Heart left ventricle (tissue), 16 donors: ENCODE data around the gene GPR176. TPM values are rescaled to one million over a fixed set of nuclear protein-coding genes. Genes with fewer than 3 reads are reported as not detected.

Experiments used
- ATAC-seq, 4 donors: fragments of 200-7000 bp; cut with Tn5 transposase; one replicate each; pipeline ENCODE4 v1.9.1; 2020 to 2022; ENCODE audit warnings: moderate library complexity in 4 of 4, mild to moderate bottlenecking in 3 of 4, moderate number of reproducible peaks in 1 of 4
- DNase-seq, 5 donors: peaks; one replicate each; pipeline ENCODE4 v3.0.0-alpha.2; 2020
- H3K27ac ChIP-seq, 12 donors: fragments of 200-600 bp; sonication (generic) in 4 of 12; one replicate each; pipeline versions ENCODE4 v1.5.0 to v1.8.0; 2016 to 2022; ENCODE audit warnings: mild to moderate bottlenecking in 2 of 12
- H3K27me3 ChIP-seq, 9 donors: fragments of 200-600 bp; sonication (generic) in 2 of 9; one replicate each; pipeline versions ENCODE4 v1.5.1 to v1.8.0; 2016 to 2022; ENCODE audit warnings: mild to moderate bottlenecking in 3 of 9
- H3K36me3 ChIP-seq, 9 donors: fragments of 200-600 bp; sonication (generic) in 2 of 9; one replicate each; pipeline versions ENCODE4 v1.5.0 to v1.8.0; 2018 to 2022; ENCODE audit warnings: mild to moderate bottlenecking in 2 of 9
- H3K4me1 ChIP-seq, 12 donors: fragments of 200-600 bp; sonication (generic) in 4 of 12; one replicate each; pipeline versions ENCODE4 v1.5.0 to v1.8.0; 2016 to 2022; ENCODE audit warnings: mild to moderate bottlenecking in 3 of 12
- H3K4me3 ChIP-seq, 12 donors: fragments of 200-600 bp; sonication (generic) in 4 of 12; one replicate each; pipeline versions ENCODE4 v1.5.0 to v1.8.0; 2017 to 2022; ENCODE audit warnings: mild to moderate bottlenecking in 9 of 12, moderate library complexity in 4 of 12
- H3K9me3 ChIP-seq, 12 donors: fragments of 200-600 bp; sonication (generic) in 4 of 12; one replicate each; pipeline versions ENCODE4 v1.5.0 to v1.8.0; 2016 to 2022; ENCODE audit warnings: mild to moderate bottlenecking in 1 of 12
- CTCF ChIP-seq, 12 donors: fragments of 200-600 bp; sonication (generic) in 4 of 12; IDR thresholded peaks; one replicate each; pipeline versions ENCODE4 v1.5.0 to v1.8.0; 2018 to 2022; ENCODE audit warnings: antibody characterized with exemption in 12 of 12, mild to moderate bottlenecking in 5 of 12
- POLR2A ChIP-seq, 2 donors: fragments of 450-650 bp; IDR thresholded peaks; one replicate each; pipeline ENCODE4 v1.6.1; 2017; ENCODE audit warnings: antibody characterized with exemption in 2 of 2, mild to moderate bottlenecking in 2 of 2, moderate library complexity in 2 of 2
- WGBS, 4 donors: extraction: QIAGEN DNeasy Blood & Tissue Kit in 2 of 4; methylation state at CpG; one replicate each; pipeline versions ENCODE4 v1.1.5 to v1.1.7; 2013 to 2018; 5-methylcytosine and 5-hydroxymethylcytosine counted together
- intact Hi-C, 10 donors: fragments of 100-400 bp; cut with DNase I; formaldehyde crosslinking; loops; one replicate each; pipeline versions ENCODE4 v1.11.1 to v1.14.2; 2022
- polyA plus RNA-seq, 2 donors: library from polyadenylated mRNA; stranded (reverse); fragments of 200-250 nt; gene quantifications; one replicate each; pipeline ENCODE4 v1.2.3, GENCODE V29; 2013
- total RNA-seq, 9 donors: library from RNA; depleted of rRNA in 2 of 9; stranded (reverse); fragments of >200 nt in 2 of 9; fragmentation: NEBNext Ultra II Directional in 3 of 9; extraction: Animal tissue kit (Norgen Biotek cat#: 25700) in 3 of 9; gene quantifications; one replicate each; pipeline versions ENCODE4 v1.1.0 to v1.2.4, GENCODE V29; 2016 to 2023
- donor health status: ischemic (EF 13 %, LVEDD 7.1; RV severe dilation, severe dysfunction).
- donor health status: healthy with polysubstance abuse.
- donor health status: DM: no; HTN: yes; CAD: no.
- donor health status: DM: no; HTN: no; CAD: no.
- donor health status: ischemic (EF 25% LVEDD 6.9; RV normal size, moderate dysfunction).
- donor health status: ischemic (EF 25% LVEDD 5.7; RV mildly dilated, moderate dysfunction).
- donor health status: healthy.
- donor health status: DM: yes; HTN: yes; CAD: no.
- donor health status: ischemic (EF 35%, LVEDD 5.7; RV mildly dilated, moderate dysfunction).
- donor health status: nonischemic (EF 11% LVEDD 7.7; RV severe dilation, severe dysfunction).
- donor health status: DM: yes; HTN: yes; CAD: no.
- donor health status: PGD.
- donor health status: ischemic (EF 29% LVEDD 5.4; RV normal size, mild dysfunction).
- donor health status: nonischemic (EF 23%, LVEDD 6.1; RV moderate dilation, normal function).

The GPR176 gene
- total and polyA plus RNA-seq, 11 donors = 1.1 to 4.3 (median 2.1) TPM

GRCh38 chr15:39855400-39855799 is 64.7 kb downstream of the GPR176 start:
- no peak for DNase-seq
- Histone ChIP-seq H3K27me3 (no peaks in the 10 kb centered on the region), H3K27ac (no peak overlapping the region), H3K4me1 (peaks cover 0 to 6% (median 0%) of the 10 kb centered on the region in 12 donors), H3K9me3 (no peaks in the 10 kb centered on the region), H3K4me3 (no peak overlapping the region), H3K36me3 (no peaks in the 10 kb centered on the region)
- intact Hi-C loops = no loop called here
- no peak for ATAC-seq
- TF ChIP-seq POLR2A (IDR thresholded peaks at IDR 0.05) (no peak), CTCF (IDR thresholded peaks at IDR 0.05) (no peak)
- 28 to 64% (median 43%) methylated on average over 2 of the region's 2 CpGs for WGBS, 4 donors

- no peak for DNase-seq
Measured at GRCh38 chr15:39854161-39854560, 65.9 kb downstream of the GPR176 start.

GRCh38 chr15:39852250-39852649 is 67.8 kb downstream of the GPR176 start:
- Histone ChIP-seq H3K4me3 (no peak overlapping the region), H3K36me3 (no peaks in the 10 kb centered on the region), H3K9me3 (no peaks in the 10 kb centered on the region), H3K27ac (no peak overlapping the region), H3K4me1 (peaks cover 0 to 6% (median 0%) of the 10 kb centered on the region in 12 donors), H3K27me3 (no peaks in the 10 kb centered on the region)
- DNase-seq (no peak), ATAC-seq (no peak)
- intact Hi-C loops = no loop called here
- 48 to 81% (median 59%) methylated on average over 1 of the region's 1 CpG for WGBS, 4 donors
- TF ChIP-seq CTCF (IDR thresholded peaks at IDR 0.05) = no peak
- TF ChIP-seq POLR2A (IDR thresholded peaks at IDR 0.05) = no peak

More at GRCh38 chr15:39854161-39854560, 65.9 kb downstream of the GPR176 start:
- peaks cover 0 to 6% (median 0%) of the 10 kb centered on the region in 12 donors for H3K4me1 ChIP-seq
- no peak for ATAC-seq
- no peak overlapping the region for H3K4me3 ChIP-seq
- H3K27ac ChIP-seq = no peak overlapping the region
- H3K27me3 ChIP-seq = no peaks in the 10 kb centered on the region
- H3K9me3 ChIP-seq = no peaks in the 10 kb centered on the region
- no peaks in the 10 kb centered on the region for H3K36me3 ChIP-seq
- TF ChIP-seq POLR2A (IDR thresholded peaks at IDR 0.05) (no peak), CTCF (IDR thresholded peaks at IDR 0.05) (no peak)
- intact Hi-C loops = no loop called here

- Histone ChIP-seq H3K4me1 (peaks cover 0 to 6% (median 0%) of the 10 kb centered on the region in 12 donors), H3K9me3 (no peaks in the 10 kb centered on the region), H3K4me3 (no peak overlapping the region), H3K27me3 (no peaks in the 10 kb centered on the region), H3K36me3 (no peaks in the 10 kb centered on the region), H3K27ac (no peak overlapping the region)
- TF ChIP-seq CTCF (IDR thresholded peaks at IDR 0.05) (no peak), POLR2A (IDR thresholded peaks at IDR 0.05) (no peak)
- intact Hi-C loops = no loop called here
- WGBS, 4 donors = 32 to 45% (median 39%) methylated on average over 7 of the region's 7 CpGs
- DNase-seq (no peak), ATAC-seq (no peak)
Measured at GRCh38 chr15:39851500-39852092, 68.5 kb downstream of the GPR176 start.
